ENCODE results near the gene CELF1. TPM values are rescaled to one million over a fixed set of nuclear protein-coding genes. Genes with fewer than 3 reads are reported as not detected.

Gene CELF1
- total RNA-seq, 1 experiment from 2014 or later = 152 TPM

DNA sequence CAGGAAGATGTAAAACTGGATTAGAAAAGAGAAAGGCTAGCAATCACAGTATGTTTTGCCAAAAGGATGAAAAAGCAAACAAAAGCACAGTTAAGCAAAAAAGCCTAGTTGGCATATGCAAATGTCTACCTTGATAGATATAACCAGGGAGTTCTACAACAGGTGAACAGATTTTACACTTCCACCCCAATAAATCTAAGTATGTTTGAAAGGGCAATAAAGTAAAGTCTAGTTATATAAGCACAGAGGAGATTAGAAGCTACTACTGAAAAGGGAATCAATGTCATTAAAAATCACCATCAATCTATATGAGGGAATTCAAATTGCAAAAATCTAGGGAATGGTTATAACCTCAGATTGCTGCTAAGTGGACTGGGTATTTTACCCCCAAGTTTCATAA lies 49.7 kb downstream of the CELF1 start:
- Mint-ChIP-seq H3K4me3 (ENCODE audit: unreplicated experiment) (no peak overlapping the region), H3K9me3 (ENCODE audit: unreplicated experiment) (no peaks in the 10 kb centered on the region), H3K27me3 (ENCODE audit: insufficient read depth, unreplicated experiment) (no peaks in the 10 kb centered on the region), H3K27ac (ENCODE audit: unreplicated experiment) (no peak overlapping the region), H3K36me3 (ENCODE audit: insufficient read depth, unreplicated experiment) (peaks cover 57% of the 10 kb centered on the region), H3K4me1 (ENCODE audit: low read depth, unreplicated experiment) (peaks cover 14% of the 10 kb centered on the region)
- Histone ChIP-seq H3K9me3 (no peaks in the 10 kb centered on the region), H3K36me3 (ENCODE audit: control insufficient read depth, insufficient read depth, low read length) (no peaks in the 10 kb centered on the region), H3K4me1 (peaks cover 12% of the 10 kb centered on the region), H3K4me3 (ENCODE audit: low read depth, low read length) (no peak overlapping the region), H3K27me3 (replicated peaks; ENCODE audit: control insufficient read depth, insufficient read depth, low read length) (no peaks in the 10 kb centered on the region)
- CTCF ChIA-PET = no interaction called here
- TF ChIP-seq, protein P1, sequence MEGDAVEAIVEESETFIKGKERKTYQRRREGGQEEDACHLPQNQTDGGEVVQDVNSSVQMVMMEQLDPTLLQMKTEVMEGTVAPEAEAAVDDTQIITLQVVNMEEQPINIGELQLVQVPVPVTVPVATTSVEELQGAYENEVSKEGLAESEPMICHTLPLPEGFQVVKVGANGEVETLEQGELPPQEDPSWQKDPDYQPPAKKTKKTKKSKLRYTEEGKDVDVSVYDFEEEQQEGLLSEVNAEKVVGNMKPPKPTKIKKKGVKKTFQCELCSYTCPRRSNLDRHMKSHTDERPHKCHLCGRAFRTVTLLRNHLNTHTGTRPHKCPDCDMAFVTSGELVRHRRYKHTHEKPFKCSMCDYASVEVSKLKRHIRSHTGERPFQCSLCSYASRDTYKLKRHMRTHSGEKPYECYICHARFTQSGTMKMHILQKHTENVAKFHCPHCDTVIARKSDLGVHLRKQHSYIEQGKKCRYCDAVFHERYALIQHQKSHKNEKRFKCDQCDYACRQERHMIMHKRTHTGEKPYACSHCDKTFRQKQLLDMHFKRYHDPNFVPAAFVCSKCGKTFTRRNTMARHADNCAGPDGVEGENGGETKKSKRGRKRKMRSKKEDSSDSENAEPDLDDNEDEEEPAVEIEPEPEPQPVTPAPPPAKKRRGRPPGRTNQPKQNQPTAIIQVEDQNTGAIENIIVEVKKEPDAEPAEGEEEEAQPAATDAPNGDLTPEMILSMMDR (IDR thresholded peaks at IDR 0.05; ENCODE audit: insufficient read depth in 1 of 2, low read depth in 1 of 2, low read length in 1 of 2, severe bottlenecking in 1 of 2, unreplicated experiment in 1 of 2) = no peak
- no peak for DNase-seq
- POLR2A ChIA-PET = interaction anchor here (0.6 kb wide), 1 partner anchor 123 kb away, joined by 3 read pairs; no protein-coding TSS in a partner anchor
- no TSS peak for BruUV-seq (replicated peaks)
- intact Hi-C loops (cut with micrococcal nuclease; ENCODE audit: unreplicated experiment) = no loop called here

DNA sequence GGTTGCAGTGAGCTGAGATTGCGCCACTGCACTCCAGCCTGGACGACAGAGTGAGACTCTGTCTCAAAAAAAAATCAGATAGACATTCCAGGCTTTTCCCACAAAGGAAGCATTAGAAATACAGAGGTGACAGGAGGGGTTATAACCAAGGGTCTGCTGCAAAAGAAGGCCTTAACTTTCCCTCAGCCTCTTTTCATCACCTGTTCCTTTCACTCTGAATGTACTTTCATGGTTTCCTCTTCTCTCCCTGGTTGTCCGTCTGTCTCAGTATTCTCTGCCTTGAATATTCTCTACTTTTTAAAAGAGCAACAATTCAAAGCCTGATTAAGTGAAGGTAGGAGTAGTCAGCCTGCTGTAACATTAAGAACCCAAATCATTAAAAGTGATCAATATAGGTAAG lies 50.2 kb downstream of the CELF1 start:
- Histone ChIP-seq H3K4me1 (peaks cover 8% of the 10 kb centered on the region; the same call in 1 of the 2 replicates), H3K4me3 (ENCODE audit: low read depth, low read length) (no peak overlapping the region), H3K9me3 (no peaks in the 10 kb centered on the region), H3K36me3 (ENCODE audit: control insufficient read depth, insufficient read depth, low read length) (no peaks in the 10 kb centered on the region), H3K27me3 (replicated peaks; ENCODE audit: control insufficient read depth, insufficient read depth, low read length) (no peaks in the 10 kb centered on the region)
- TF ChIP-seq, protein P1 (IDR thresholded peaks at IDR 0.05; ENCODE audit: insufficient read depth in 1 of 2, low read depth in 1 of 2, low read length in 1 of 2, severe bottlenecking in 1 of 2, unreplicated experiment in 1 of 2) = no peak
- no TSS peak for BruUV-seq (replicated peaks)
- intact Hi-C loops (cut with micrococcal nuclease; ENCODE audit: unreplicated experiment) = no loop called here
- Mint-ChIP-seq H3K27ac (ENCODE audit: unreplicated experiment) (no peak overlapping the region), H3K36me3 (ENCODE audit: insufficient read depth, unreplicated experiment) (peaks cover 54% of the 10 kb centered on the region), H3K27me3 (ENCODE audit: insufficient read depth, unreplicated experiment) (no peaks in the 10 kb centered on the region), H3K4me1 (ENCODE audit: low read depth, unreplicated experiment) (peaks cover 10% of the 10 kb centered on the region), H3K9me3 (ENCODE audit: unreplicated experiment) (no peaks in the 10 kb centered on the region), H3K4me3 (ENCODE audit: unreplicated experiment) (no peak overlapping the region)
- ChIA-PET POLR2A (no interaction called here), CTCF (no interaction called here)
- DNase-seq = no peak

DNA sequence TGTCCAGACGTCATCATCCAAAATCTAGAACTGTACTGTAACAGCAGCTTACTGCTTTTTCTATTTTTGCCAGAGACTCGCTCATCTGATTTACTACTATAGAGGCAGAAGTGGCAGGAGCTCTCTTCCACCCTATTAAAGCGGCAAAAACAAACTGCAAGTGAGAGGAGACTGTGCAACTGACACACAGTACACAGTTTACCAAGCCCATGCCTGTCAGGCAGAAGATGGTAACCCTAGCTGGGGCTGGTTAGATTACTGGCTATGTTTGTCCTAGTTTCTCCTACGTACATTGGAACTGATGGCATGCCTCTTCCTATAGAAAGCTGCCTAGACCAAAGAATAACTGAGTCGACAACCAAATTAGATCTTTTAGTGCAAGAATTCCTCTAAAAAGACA lies 51.8 kb downstream of the CELF1 start:
- Mint-ChIP-seq H3K36me3 (ENCODE audit: insufficient read depth, unreplicated experiment) (peaks cover 44% of the 10 kb centered on the region), H3K27me3 (ENCODE audit: insufficient read depth, unreplicated experiment) (no peaks in the 10 kb centered on the region), H3K4me1 (ENCODE audit: low read depth, unreplicated experiment) (peaks cover 6% of the 10 kb centered on the region), H3K9me3 (ENCODE audit: unreplicated experiment) (no peaks in the 10 kb centered on the region), H3K4me3 (ENCODE audit: unreplicated experiment) (no peak overlapping the region), H3K27ac (ENCODE audit: unreplicated experiment) (no peak overlapping the region)
- BruUV-seq (replicated peaks) = no TSS peak
- intact Hi-C loops (cut with micrococcal nuclease; ENCODE audit: unreplicated experiment) = no loop called here
- Histone ChIP-seq H3K27me3 (replicated peaks; ENCODE audit: control insufficient read depth, insufficient read depth, low read length) (no peaks in the 10 kb centered on the region), H3K4me3 (ENCODE audit: low read depth, low read length) (no peak overlapping the region), H3K4me1 (peaks cover 5% of the 10 kb centered on the region; the same call in 1 of the 2 replicates), H3K9me3 (no peaks in the 10 kb centered on the region), H3K36me3 (ENCODE audit: control insufficient read depth, insufficient read depth, low read length) (no peaks in the 10 kb centered on the region)
- ChIA-PET CTCF (no interaction called here), POLR2A (no interaction called here)
- TF ChIP-seq, protein P1 (IDR thresholded peaks at IDR 0.05; ENCODE audit: insufficient read depth in 1 of 2, low read depth in 1 of 2, low read length in 1 of 2, severe bottlenecking in 1 of 2, unreplicated experiment in 1 of 2) = no peak
- DNase-seq = no peak
